ENCODE measurements around the gene PLCB4.

DNA sequence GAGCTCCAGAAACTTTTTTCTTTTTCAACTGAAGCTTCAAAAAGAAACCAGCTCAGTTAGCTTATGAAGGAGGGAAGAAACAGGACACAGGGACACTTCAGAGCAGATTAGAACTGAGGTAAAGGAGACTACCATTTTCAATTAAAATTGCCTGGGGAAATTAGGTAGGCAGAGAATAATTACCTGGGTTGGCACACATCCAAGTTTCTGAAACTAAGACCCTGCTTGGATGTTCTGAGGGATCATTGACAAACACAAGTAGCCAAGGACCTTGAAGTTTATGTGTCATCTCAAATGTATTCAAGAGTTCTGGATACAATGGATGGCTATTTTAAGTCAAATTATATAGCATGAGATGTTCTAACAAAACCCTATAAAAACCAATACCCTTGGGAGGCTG lies 137.6 kb downstream of the PLCB4 start:
- TF ChIP-seq, protein P1, sequence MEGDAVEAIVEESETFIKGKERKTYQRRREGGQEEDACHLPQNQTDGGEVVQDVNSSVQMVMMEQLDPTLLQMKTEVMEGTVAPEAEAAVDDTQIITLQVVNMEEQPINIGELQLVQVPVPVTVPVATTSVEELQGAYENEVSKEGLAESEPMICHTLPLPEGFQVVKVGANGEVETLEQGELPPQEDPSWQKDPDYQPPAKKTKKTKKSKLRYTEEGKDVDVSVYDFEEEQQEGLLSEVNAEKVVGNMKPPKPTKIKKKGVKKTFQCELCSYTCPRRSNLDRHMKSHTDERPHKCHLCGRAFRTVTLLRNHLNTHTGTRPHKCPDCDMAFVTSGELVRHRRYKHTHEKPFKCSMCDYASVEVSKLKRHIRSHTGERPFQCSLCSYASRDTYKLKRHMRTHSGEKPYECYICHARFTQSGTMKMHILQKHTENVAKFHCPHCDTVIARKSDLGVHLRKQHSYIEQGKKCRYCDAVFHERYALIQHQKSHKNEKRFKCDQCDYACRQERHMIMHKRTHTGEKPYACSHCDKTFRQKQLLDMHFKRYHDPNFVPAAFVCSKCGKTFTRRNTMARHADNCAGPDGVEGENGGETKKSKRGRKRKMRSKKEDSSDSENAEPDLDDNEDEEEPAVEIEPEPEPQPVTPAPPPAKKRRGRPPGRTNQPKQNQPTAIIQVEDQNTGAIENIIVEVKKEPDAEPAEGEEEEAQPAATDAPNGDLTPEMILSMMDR (IDR thresholded peaks at IDR 0.05), result no peak
- no peak for TF ChIP-seq POLR2A (IDR thresholded peaks at IDR 0.05)
- TF ChIP-seq POLR2AphosphoS5 (IDR thresholded peaks at IDR 0.05), result no peak
- TF ChIP-seq EP300 (IDR thresholded peaks at IDR 0.05), result no peak
